Progenitor cell of endocrine pancreas (in vitro differentiated cells): Measurements from ENCODE around the gene TXNL1. TPM values are rescaled to one million over a fixed set of nuclear protein-coding genes. Genes with fewer than 3 reads are reported as not detected.

ENCODE experiments used
- DNase-seq: peaks from one replicate; pipeline ENCODE4 v3.0.0; 2021; ENCODE audit warnings: low spot score; ENCODE audit not compliant: unreplicated experiment
- H3K27ac Mint-ChIP-seq: 2 replicates; pipeline ENCODE4 v1.8.0; 2021; ENCODE audit warnings: mild to moderate bottlenecking, moderate library complexity, mixed read lengths
- H3K27me3 Mint-ChIP-seq: 2 replicates; pipeline ENCODE4 v1.8.0; 2021; ENCODE audit warnings: mixed read lengths
- H3K36me3 Mint-ChIP-seq: 2 replicates; pipeline ENCODE4 v1.8.0; 2022; ENCODE audit warnings: mixed read lengths; ENCODE audit not compliant: insufficient read depth
- H3K4me1 Mint-ChIP-seq: 2 replicates; pipeline ENCODE4 v1.8.0; 2021; ENCODE audit warnings: low read depth, mixed read lengths
- H3K4me3 Mint-ChIP-seq: 2 replicates; pipeline ENCODE4 v1.8.0; 2021; ENCODE audit warnings: low read depth, mild to moderate bottlenecking, moderate library complexity, mixed read lengths
- H3K9me3 Mint-ChIP-seq: 2 replicates; pipeline ENCODE4 v1.8.0; 2021; ENCODE audit warnings: low read depth, mixed read lengths
- CTCF ChIP-seq: fragments of 200-600 bp; sonication (generic); IDR thresholded peaks from one replicate; pipeline ENCODE4 v1.5.0; 2021; ENCODE audit warnings: antibody characterized with exemption, mild to moderate bottlenecking; ENCODE audit not compliant: unreplicated experiment
- total RNA-seq: library from RNA; stranded (reverse); gene quantifications from 2 replicates; pipeline ENCODE4 v1.2.1, GENCODE V29; 2021

Gene TXNL1
- total RNA-seq, 1 donor from 2014 or later: 89.3 TPM

- H3K27me3 Mint-ChIP-seq: no peaks in the 10 kb centered on the region
- TF ChIP-seq CTCF: no peak
Measured at GRCh38 chr18:56672391-56672790, 34.0 kb upstream of the TXNL1 start.

GRCh38 chr18:56662902-56663301 is 24.5 kb upstream of the TXNL1 start:
- no peak for DNase-seq
- peaks cover 8% of the 10 kb centered on the region for H3K9me3 Mint-ChIP-seq
- no peaks in the 10 kb centered on the region for H3K36me3 Mint-ChIP-seq
- TF ChIP-seq CTCF: no peak
- no peaks in the 10 kb centered on the region for H3K27me3 Mint-ChIP-seq
- H3K4me3 Mint-ChIP-seq: no peak overlapping the region
- no peak overlapping the region for H3K27ac Mint-ChIP-seq
- peaks cover 32% of the 10 kb centered on the region for H3K4me1 Mint-ChIP-seq

More at GRCh38 chr18:56672391-56672790, 34.0 kb upstream of the TXNL1 start:
- H3K27ac Mint-ChIP-seq: no peak overlapping the region
- H3K4me3 Mint-ChIP-seq: no peak overlapping the region
- DNase-seq: no peak
- H3K4me1 Mint-ChIP-seq: peaks cover 5% of the 10 kb centered on the region
- no peaks in the 10 kb centered on the region for H3K9me3 Mint-ChIP-seq
- H3K36me3 Mint-ChIP-seq: no peaks in the 10 kb centered on the region

DNA sequence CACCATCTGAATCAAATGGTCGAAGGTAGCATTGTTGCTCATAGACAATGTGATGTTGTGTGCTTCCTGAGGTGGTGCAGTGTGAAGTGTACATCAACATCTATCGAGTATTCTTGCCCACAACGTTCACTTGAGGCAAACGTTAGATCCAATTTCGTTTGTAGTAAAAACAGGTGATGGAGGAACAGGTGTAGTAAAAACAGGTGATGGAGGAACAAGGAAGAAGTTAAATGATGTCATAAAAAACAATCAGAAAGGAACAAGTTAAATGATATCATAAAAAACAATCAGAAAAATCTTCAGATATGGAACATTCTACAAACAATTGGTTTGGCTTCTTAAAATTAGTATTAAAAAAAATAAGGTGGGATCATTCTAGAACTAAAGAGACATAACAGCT is 24.1 kb upstream of the TXNL1 start:
- H3K27ac Mint-ChIP-seq: no peak overlapping the region
- peaks cover 32% of the 10 kb centered on the region for H3K4me1 Mint-ChIP-seq
- no peaks in the 10 kb centered on the region for H3K36me3 Mint-ChIP-seq
- H3K27me3 Mint-ChIP-seq: no peaks in the 10 kb centered on the region
- no peak for DNase-seq
- peaks cover 8% of the 10 kb centered on the region for H3K9me3 Mint-ChIP-seq
- no peak overlapping the region for H3K4me3 Mint-ChIP-seq
- TF ChIP-seq CTCF: no peak

DNA sequence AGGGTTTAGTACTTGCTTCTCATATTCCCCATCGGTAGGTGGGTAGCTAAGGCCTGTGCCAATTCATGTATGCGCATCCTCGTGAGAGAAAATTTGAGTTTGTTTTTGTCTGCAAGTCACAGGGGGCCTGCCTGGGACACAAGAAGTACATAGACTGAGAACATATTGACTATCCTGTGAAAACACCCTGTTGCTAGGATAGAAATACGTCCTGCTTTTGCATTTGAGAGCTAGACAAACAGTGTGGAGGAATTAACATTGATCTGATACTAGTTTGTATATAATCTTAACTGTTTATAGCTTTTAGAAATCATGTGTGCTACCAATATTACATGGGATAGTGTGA is 23.6 kb upstream of the TXNL1 start:
- no peak overlapping the region for H3K4me3 Mint-ChIP-seq
- H3K4me1 Mint-ChIP-seq: peaks cover 32% of the 10 kb centered on the region
- peaks cover 8% of the 10 kb centered on the region for H3K9me3 Mint-ChIP-seq
- H3K27me3 Mint-ChIP-seq: no peaks in the 10 kb centered on the region
- no peaks in the 10 kb centered on the region for H3K36me3 Mint-ChIP-seq
- TF ChIP-seq CTCF: no peak
- no peak for DNase-seq
- H3K27ac Mint-ChIP-seq: peak overlapping the region; percentile 35

GRCh38 chr18:56661360-56662062 is 23.1 kb upstream of the TXNL1 start:
- no peaks in the 10 kb centered on the region for H3K36me3 Mint-ChIP-seq

More at GRCh38 chr18:56661360-56662062, 23.1 kb upstream of the TXNL1 start:
- H3K4me1 Mint-ChIP-seq: peaks cover 32% of the 10 kb centered on the region
- DNase-seq: no peak
- H3K4me3 Mint-ChIP-seq: no peak overlapping the region
- peaks cover 8% of the 10 kb centered on the region for H3K9me3 Mint-ChIP-seq
- H3K27me3 Mint-ChIP-seq: no peaks in the 10 kb centered on the region
- H3K27ac Mint-ChIP-seq: peak overlapping the region; percentile 35
- TF ChIP-seq CTCF: no peak
